ENCODE results near the gene LTB4R2. TPM values are rescaled to one million over a fixed set of nuclear protein-coding genes. Genes with fewer than 3 reads are reported as not detected.
A peak's percentile ranks its signal among the peaks of the same experiment; 100 is the strongest.

LTB4R2 gene
- total RNA-seq: 9.1 and 13.1 TPM in 2 replicates
- polyA plus RNA-seq: 5.5 and 7.6 TPM in 2 replicates
- polyA plus RNA-seq (2011; cell fraction: cytosol; rRNA removed): 0.49 and 1.2 TPM in 2 replicates
- 52.9 and 53.1 TPM in 2 replicates for polyA plus RNA-seq (2011; cell fraction: nucleus; rRNA removed)
- polyA plus RNA-seq (2012): 3.5 and 4.3 TPM in 2 replicates
- 5.9 and 6.8 TPM in 2 replicates for polyA minus RNA-seq
- polyA minus RNA-seq (2011; cell fraction: cytosol; rRNA and poly(A)+ RNA removed): 2.3 TPM
- polyA minus RNA-seq (2011; cell fraction: nucleus; rRNA and poly(A)+ RNA removed): 15.5 and 16.1 TPM in 2 replicates
- percentile 54 among the genes with signal in this experiment for Bru-seq, nascent RNA
- percentile 78 among the genes with signal in this experiment for BruChase-seq, experiment 1, labeled RNA remaining after a 6-hour chase
- BruChase-seq, experiment 2, labeled RNA remaining after a 2-hour chase: percentile 59 among the genes with signal in this experiment
- long read RNA-seq, partial matches to known transcripts: 0 of 4 reads
- long read RNA-seq, other reads (novel, unspliced or antisense): 0 of 4 reads

- no peaks in the 10 kb centered on the region for H4K20me1 ChIP-seq (replicated peaks; ENCODE audit: control insufficient read depth, extremely low read depth, insufficient read depth, low read length)
- H3K27ac ChIP-seq (ENCODE audit: insufficient read depth, low read depth, low read length): peak within 1 kb of the TSS; percentile 91
- no TSS peak for BruUV-seq (replicated peaks)
- CTCF ChIA-PET: interaction anchor here (1.1 to 7.4 kb wide), 11 partner anchors 11 to 195 kb away, joined by 3 to 122 read pairs (median 13); partner anchors contain the start of genes CHMP4A, DCAF11, DHRS1 and IRF9
- H3K9ac ChIP-seq (replicated peaks; ENCODE audit: extremely low read depth, insufficient read depth, low read length): peak within 1 kb of the TSS; percentile 17
- TF ChIP-seq POLR2AphosphoS5 (IDR thresholded peaks at IDR 0.05; ENCODE audit: insufficient read depth, low read depth, low read length): no peak
- no peak for TF ChIP-seq MYC (IDR thresholded peaks at IDR 0.05; ENCODE audit: low read depth, low read length)
- TF ChIP-seq, protein P1, sequence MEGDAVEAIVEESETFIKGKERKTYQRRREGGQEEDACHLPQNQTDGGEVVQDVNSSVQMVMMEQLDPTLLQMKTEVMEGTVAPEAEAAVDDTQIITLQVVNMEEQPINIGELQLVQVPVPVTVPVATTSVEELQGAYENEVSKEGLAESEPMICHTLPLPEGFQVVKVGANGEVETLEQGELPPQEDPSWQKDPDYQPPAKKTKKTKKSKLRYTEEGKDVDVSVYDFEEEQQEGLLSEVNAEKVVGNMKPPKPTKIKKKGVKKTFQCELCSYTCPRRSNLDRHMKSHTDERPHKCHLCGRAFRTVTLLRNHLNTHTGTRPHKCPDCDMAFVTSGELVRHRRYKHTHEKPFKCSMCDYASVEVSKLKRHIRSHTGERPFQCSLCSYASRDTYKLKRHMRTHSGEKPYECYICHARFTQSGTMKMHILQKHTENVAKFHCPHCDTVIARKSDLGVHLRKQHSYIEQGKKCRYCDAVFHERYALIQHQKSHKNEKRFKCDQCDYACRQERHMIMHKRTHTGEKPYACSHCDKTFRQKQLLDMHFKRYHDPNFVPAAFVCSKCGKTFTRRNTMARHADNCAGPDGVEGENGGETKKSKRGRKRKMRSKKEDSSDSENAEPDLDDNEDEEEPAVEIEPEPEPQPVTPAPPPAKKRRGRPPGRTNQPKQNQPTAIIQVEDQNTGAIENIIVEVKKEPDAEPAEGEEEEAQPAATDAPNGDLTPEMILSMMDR (IDR thresholded peaks at IDR 0.05; ENCODE audit: extremely low read depth in 1 of 2, insufficient read depth in 1 of 2, low read depth in 1 of 2, low read length in 2 of 2): no peak
- no peak for TF ChIP-seq MAX (IDR thresholded peaks at IDR 0.05; ENCODE audit: insufficient read depth, insufficient read length)
- no peak for TF ChIP-seq FOS (IDR thresholded peaks at IDR 0.05; ENCODE audit: borderline replicate concordance, insufficient read depth, low read length)
- TF ChIP-seq JUN (IDR thresholded peaks at IDR 0.05; ENCODE audit: borderline replicate concordance, insufficient read depth, insufficient read length, low read depth): no peak
- TF ChIP-seq POLR2A (IDR thresholded peaks at IDR 0.05; ENCODE audit: low read depth, low read length): no peak
- intact Hi-C loops (cut with micrococcal nuclease): no loop called here
- H3K4me2 ChIP-seq (ENCODE audit: insufficient read depth, low read length): peak within 1 kb of the TSS; percentile 1
- POLR2A ChIA-PET: interaction anchor here (1.3 kb wide), 1 partner anchor 67 kb away, joined by 5 read pairs; the partner anchor contains the start of gene TINF2
- peaks cover 0 to 18% of the 10 kb centered on the region in 2 experiments for H3K36me3 ChIP-seq (ENCODE audit: control insufficient read depth in 2 of 2, extremely low read depth in 1 of 2, insufficient read depth in 2 of 2, low read length in 2 of 2)
- H2AFZ ChIP-seq (ENCODE audit: low read depth, low read length): peak within 1 kb of the TSS; percentile 25
- no peaks in the 10 kb centered on the region for H3K9me3 ChIP-seq (replicated peaks; ENCODE audit: control insufficient read depth, insufficient read depth, low read length)
- dilution Hi-C loops (cut with MboI; ENCODE audit: extremely low pct_ligation_motif_present, low sequenced_read_pairs): no loop called here
- H3K9me1 ChIP-seq (replicated peaks; ENCODE audit: control insufficient read depth, extremely low read depth, insufficient read depth, low read length): no peaks in the 10 kb centered on the region
- DNase-seq (ENCODE audit: low read depth, low spot score) (no peak), FAIRE-seq (no peak)
- no peaks in the 10 kb centered on the region for H3K79me2 ChIP-seq (ENCODE audit: control insufficient read depth, insufficient read depth, low read length)
- peak within 1 kb of the TSS in 1 of 3 experiments; percentile 19 for H3K4me3 ChIP-seq (replicated peaks in 1 of 3; ENCODE audit: insufficient read depth in 1 of 3, low read depth in 1 of 3, low read length in 3 of 3)
- H3K27me3 ChIP-seq (ENCODE audit: control insufficient read depth in 2 of 2, insufficient read depth in 2 of 2, low read length in 2 of 2): no peaks in the 10 kb centered on the region
- H3K4me1 ChIP-seq (ENCODE audit: control insufficient read depth, extremely low read depth, insufficient read depth, low read length): peaks cover 48% of the 10 kb centered on the region
Observed at GRCh38 chr14:24309538-24310264, at the start of gene LTB4R2. Gene LTB4R2, plus strand, starts transcription at chr14:24310140. Its CDS starts 525 bp downstream, at chr14:24310665.

All from endothelial cell of umbilical vein (primary cell).